DOHH2 (cell line): ENCODE data around the gene ZNF771.
A peak's percentile ranks its signal among the peaks of the same experiment; 100 is the strongest.

Experiments used
- H3F3A ChIP-seq: fragments of 200-600 bp; sonication (generic), shearing (Covaris generic); 2 replicates; pipeline ENCODE4 v1.6.0; 2016; ENCODE audit warnings: antibody characterized with exemption, mild to moderate bottlenecking; ENCODE audit not compliant: control insufficient read depth, insufficient read depth
- H3K27ac ChIP-seq: fragments of 200-600 bp; sonication (generic); 2 replicates; pipeline ENCODE4 v1.5.1; 2014; ENCODE audit warnings: low read depth, mild to moderate bottlenecking, low read length, moderate library complexity
- H3K27me3 ChIP-seq: fragments of 200-600 bp; sonication (generic); 2 replicates; pipeline ENCODE4 v1.6.1; 2014; ENCODE audit warnings: mild to moderate bottlenecking, low read length, mixed read lengths; ENCODE audit not compliant: control insufficient read depth
- H3K36me3 ChIP-seq: fragments of 200-600 bp; sonication (generic); 2 replicates; pipeline ENCODE4 v1.6.1; 2014; ENCODE audit warnings: mild to moderate bottlenecking, low read length, moderate library complexity, mixed read lengths; ENCODE audit not compliant: control insufficient read depth
- H3K4me1 ChIP-seq: fragments of 200-600 bp; sonication (generic); 2 replicates; pipeline ENCODE4 v1.6.1; 2014; ENCODE audit warnings: mild to moderate bottlenecking, low read length, mixed read lengths; ENCODE audit not compliant: control insufficient read depth
- H3K4me2 ChIP-seq: fragments of 200-600 bp; sonication (generic); 2 replicates; pipeline ENCODE4 v1.6.0; 2014; ENCODE audit warnings: mild to moderate bottlenecking, low read length, moderate library complexity
- H3K4me3 ChIP-seq: fragments of 200-600 bp; sonication (generic); 2 replicates; pipeline ENCODE4 v1.5.1; 2014; ENCODE audit warnings: mild to moderate bottlenecking, low read length, mixed read lengths
- H3K79me2 ChIP-seq: fragments of 200-600 bp; sonication (generic); 2 replicates; pipeline ENCODE4 v1.6.1; 2014; ENCODE audit warnings: mild to moderate bottlenecking, low read length, mixed read lengths; ENCODE audit not compliant: control insufficient read depth
- H3K9me2 ChIP-seq: fragments of 200-600 bp; sonication (generic); replicated peaks from 2 replicates; pipeline ENCODE4 v1.6.1; 2014; ENCODE audit warnings: mild to moderate bottlenecking, low read length, mixed read lengths; ENCODE audit not compliant: control insufficient read depth
- H3K9me3 ChIP-seq: fragments of 200-600 bp; sonication (generic); 2 replicates; pipeline ENCODE4 v1.6.1; 2014; ENCODE audit warnings: antibody characterized with exemption, low read length, mixed read lengths; ENCODE audit not compliant: control insufficient read depth, insufficient read depth
- H4K20me1 ChIP-seq: fragments of 200-600 bp; sonication (generic); 2 replicates; pipeline ENCODE4 v1.6.0; 2014; ENCODE audit warnings: low read depth, mild to moderate bottlenecking, antibody characterized with exemption, low read length, moderate library complexity; ENCODE audit not compliant: control insufficient read depth, insufficient read depth
- EZH2phosphoT487 ChIP-seq: fragments of 200-600 bp; sonication (generic); IDR thresholded peaks from 2 replicates; pipeline ENCODE4 v1.6.1; 2017; ENCODE audit warnings: borderline replicate concordance, mild to moderate bottlenecking, antibody characterized with exemption, low read length, moderate library complexity, mixed read lengths
- TF ChIP-seq, protein P1 (sequence below): fragments of 200-600 bp; sonication (generic); IDR thresholded peaks from one replicate; pipeline ENCODE4 v1.5.1; 2014; ENCODE audit warnings: antibody characterized with exemption, mild to moderate bottlenecking, low read depth, low read length; ENCODE audit not compliant: poor library complexity, severe bottlenecking

Gene ZNF771

DNA sequence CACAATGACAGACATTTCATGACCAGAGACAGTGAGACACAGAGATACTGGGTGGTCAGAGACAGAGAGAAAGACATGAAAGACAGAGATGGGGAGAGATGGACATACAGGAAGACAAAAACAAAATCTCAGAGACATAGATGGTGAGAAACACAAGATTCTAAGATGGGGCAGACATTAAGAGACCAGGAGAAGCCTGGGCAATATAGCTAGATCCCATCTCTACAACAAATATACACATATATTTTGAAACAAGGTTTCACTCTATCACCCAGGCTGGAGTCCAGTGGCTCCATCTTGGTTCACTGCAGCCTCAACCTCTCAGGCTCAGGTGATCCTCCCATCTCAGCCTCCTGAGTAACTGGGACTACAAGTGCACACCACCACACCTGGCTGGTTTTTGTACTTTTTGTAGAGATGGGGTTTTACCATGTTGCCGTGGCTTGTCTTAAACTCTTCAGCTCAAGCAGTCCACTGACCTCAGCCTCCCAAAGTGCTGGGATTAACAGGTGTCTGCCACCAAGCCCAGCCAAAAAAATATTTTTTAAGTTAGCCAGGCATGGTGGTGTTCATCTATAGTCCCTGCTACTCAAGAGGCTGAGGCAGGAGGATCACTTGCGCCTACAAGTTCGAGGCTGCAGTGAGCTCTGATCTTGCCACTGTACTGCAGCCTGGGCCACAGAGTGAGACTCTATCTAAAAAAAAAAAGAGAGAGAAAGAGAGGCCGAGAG lies 27.2 kb upstream of the ZNF771 start:
- Histone ChIP-seq H3K4me3 (no peak overlapping the region; the same call in 1 of the 2 replicates), H3K27me3 (no peaks in the 10 kb centered on the region), H3K27ac (peak overlapping the region; percentile 80), H3K4me1 (peaks cover 69% of the 10 kb centered on the region), H3K79me2 (peaks cover 43% of the 10 kb centered on the region), H3K4me2 (peak overlapping the region; percentile 99), H3K9me2 (no peaks in the 10 kb centered on the region), H3F3A (peaks cover 20% of the 10 kb centered on the region), H3K36me3 (peaks cover 35% of the 10 kb centered on the region), H4K20me1 (no peaks in the 10 kb centered on the region), H3K9me3 (no peaks in the 10 kb centered on the region)
- TF ChIP-seq, protein P1, sequence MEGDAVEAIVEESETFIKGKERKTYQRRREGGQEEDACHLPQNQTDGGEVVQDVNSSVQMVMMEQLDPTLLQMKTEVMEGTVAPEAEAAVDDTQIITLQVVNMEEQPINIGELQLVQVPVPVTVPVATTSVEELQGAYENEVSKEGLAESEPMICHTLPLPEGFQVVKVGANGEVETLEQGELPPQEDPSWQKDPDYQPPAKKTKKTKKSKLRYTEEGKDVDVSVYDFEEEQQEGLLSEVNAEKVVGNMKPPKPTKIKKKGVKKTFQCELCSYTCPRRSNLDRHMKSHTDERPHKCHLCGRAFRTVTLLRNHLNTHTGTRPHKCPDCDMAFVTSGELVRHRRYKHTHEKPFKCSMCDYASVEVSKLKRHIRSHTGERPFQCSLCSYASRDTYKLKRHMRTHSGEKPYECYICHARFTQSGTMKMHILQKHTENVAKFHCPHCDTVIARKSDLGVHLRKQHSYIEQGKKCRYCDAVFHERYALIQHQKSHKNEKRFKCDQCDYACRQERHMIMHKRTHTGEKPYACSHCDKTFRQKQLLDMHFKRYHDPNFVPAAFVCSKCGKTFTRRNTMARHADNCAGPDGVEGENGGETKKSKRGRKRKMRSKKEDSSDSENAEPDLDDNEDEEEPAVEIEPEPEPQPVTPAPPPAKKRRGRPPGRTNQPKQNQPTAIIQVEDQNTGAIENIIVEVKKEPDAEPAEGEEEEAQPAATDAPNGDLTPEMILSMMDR, result no peak
- TF ChIP-seq EZH2phosphoT487, result no peak

DNA sequence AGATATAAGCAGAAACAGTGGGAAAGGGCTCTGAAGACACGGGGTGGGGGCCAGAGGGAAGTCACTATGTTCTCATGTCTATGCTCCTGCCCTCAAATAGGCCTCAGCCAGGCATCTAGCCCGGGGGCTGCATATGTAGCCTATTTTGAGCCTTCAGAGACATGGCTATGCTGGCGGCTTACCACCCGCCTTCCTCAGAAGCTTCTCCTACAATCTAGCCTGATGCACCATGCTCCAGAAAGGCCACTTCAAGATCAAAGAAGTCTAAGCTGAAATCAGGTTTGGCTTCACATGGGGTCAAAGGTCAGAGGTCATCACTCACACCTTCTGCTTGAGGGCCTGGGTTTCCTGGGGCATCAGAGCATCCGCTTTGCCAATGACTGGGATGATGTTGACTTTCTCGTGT lies 26.6 kb upstream of the ZNF771 start:
- Histone ChIP-seq H3K4me3 (peak overlapping the region; percentile 84), H4K20me1 (no peaks in the 10 kb centered on the region), H3K27me3 (no peaks in the 10 kb centered on the region), H3K27ac (peak overlapping the region; percentile 80), H3K4me1 (peaks cover 69% of the 10 kb centered on the region), H3K9me2 (no peaks in the 10 kb centered on the region), H3K36me3 (peaks cover 35% of the 10 kb centered on the region), H3K79me2 (peaks cover 43% of the 10 kb centered on the region), H3K4me2 (peak overlapping the region; percentile 99), H3F3A (peaks cover 20% of the 10 kb centered on the region), H3K9me3 (no peaks in the 10 kb centered on the region)
- no peak for TF ChIP-seq EZH2phosphoT487
- TF ChIP-seq, protein P1, result no peak

DNA sequence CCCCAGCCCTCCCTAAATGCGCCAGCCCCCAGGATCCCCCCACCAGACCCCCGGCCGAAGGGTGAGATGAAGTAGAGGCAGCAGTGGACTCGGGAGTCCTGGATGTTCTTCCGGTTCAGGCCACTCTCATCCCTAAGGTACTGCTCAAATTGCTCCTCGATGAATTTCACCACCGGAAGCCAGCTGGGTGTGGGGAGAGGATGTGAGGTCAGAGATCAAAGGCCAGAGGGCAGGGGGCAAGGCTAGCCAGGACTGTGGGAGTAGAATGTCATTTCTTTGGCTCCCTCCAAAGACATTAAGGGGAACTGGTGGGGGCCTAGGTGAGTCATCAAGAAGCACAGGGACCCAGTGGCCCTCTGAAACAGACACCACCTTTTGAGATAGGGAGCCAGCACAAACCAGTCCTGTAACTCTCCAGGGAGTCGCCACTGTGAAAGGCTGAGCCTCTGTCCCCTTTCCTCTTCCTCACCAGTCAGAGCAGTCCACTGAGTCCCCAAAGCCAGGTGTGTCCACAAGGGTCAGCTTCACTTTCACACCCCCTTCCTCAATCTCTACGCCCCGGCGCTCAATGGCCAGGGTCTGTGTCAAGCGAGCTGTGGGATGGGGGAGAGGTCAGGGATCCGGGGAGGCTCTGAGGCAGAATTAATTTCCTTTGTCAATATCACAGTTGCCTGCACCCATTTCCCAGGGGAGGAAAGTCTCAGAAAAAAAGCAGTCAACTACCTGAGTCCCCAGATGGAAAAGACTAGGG lies 25.9 kb upstream of the ZNF771 start:
- Histone ChIP-seq H3K27me3 (no peaks in the 10 kb centered on the region), H3K4me2 (peak overlapping the region; percentile 99), H4K20me1 (no peaks in the 10 kb centered on the region), H3K9me3 (no peaks in the 10 kb centered on the region), H3K36me3 (peaks cover 35% of the 10 kb centered on the region), H3F3A (peaks cover 20% of the 10 kb centered on the region), H3K27ac (peak overlapping the region; percentile 80), H3K4me1 (peaks cover 69% of the 10 kb centered on the region), H3K79me2 (peaks cover 43% of the 10 kb centered on the region), H3K9me2 (no peaks in the 10 kb centered on the region), H3K4me3 (peak overlapping the region; percentile 84)
- TF ChIP-seq EZH2phosphoT487, result no peak
- TF ChIP-seq, protein P1, result no peak
